GM23248 (cell line): ENCODE data around the gene RASD2.

Experiments used
- EZH2 ChIP-seq: fragments of 200-600 bp; sonication (generic); IDR thresholded peaks from 2 replicates; pipeline ENCODE4 v1.6.1; 2018; ENCODE audit warnings: antibody characterized with exemption, mild to moderate bottlenecking; ENCODE audit not compliant: insufficient read depth, poor library complexity, severe bottlenecking
- EZH2phosphoT487 ChIP-seq: fragments of 200-600 bp; sonication (generic); IDR thresholded peaks from 2 replicates; pipeline ENCODE4 v1.6.1; 2018; ENCODE audit warnings: antibody characterized with exemption, moderate library complexity, mild to moderate bottlenecking, low read depth; ENCODE audit not compliant: insufficient read depth

GRCh38 chr22:35509960-35510359 lies 30.7 kb upstream of the RASD2 start:
- TF ChIP-seq EZH2phosphoT487, result no peak
- TF ChIP-seq EZH2, result no peak
